NB4 (cell line): ENCODE results near the gene DNM1L.
"Not testable (repeated sequence)": the region's sequence is repeated elsewhere in the genome, so short reads cannot be mapped to it uniquely, and the experiment has no call there.

Experiments
- DNase-seq: peaks from one replicate; pipeline ENCODE4 v3.0.0; 2010; ENCODE audit warnings: low read depth
- H3K4me3 ChIP-seq: one replicate; pipeline ENCODE4 v1.5.1; 2011; ENCODE audit warnings: mild to moderate bottlenecking, low read depth, low read length, moderate library complexity
- CTCF ChIP-seq: IDR thresholded peaks from one replicate; pipeline ENCODE4 v1.5.1; 2012; ENCODE audit warnings: low read depth, low read length
- MYC ChIP-seq: IDR thresholded peaks from 2 replicates; pipeline ENCODE4 v1.6.1; 2011; ENCODE audit warnings: low read depth, low read length
- POLR2A ChIP-seq: IDR thresholded peaks from 2 replicates; pipeline ENCODE4 v1.6.1; 2011; ENCODE audit warnings: mild to moderate bottlenecking; ENCODE audit not compliant: insufficient read length; ENCODE audit errors: extremely low read depth
- TF ChIP-seq, protein P1 (sequence below): IDR thresholded peaks from 2 replicates; pipeline ENCODE4 v1.6.1; 2011; ENCODE audit warnings: low read depth, low read length

The DNM1L gene

GRCh38 chr12:32698285-32698684, 19.2 kb downstream of the DNM1L start:
- no peak for DNase-seq
- no peak for TF ChIP-seq MYC
- no peak for TF ChIP-seq CTCF
- TF ChIP-seq POLR2A = no peak
- TF ChIP-seq, protein P1, sequence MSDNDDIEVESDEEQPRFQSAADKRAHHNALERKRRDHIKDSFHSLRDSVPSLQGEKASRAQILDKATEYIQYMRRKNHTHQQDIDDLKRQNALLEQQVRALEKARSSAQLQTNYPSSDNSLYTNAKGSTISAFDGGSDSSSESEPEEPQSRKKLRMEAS = no peak
- H3K4me3 ChIP-seq = no peak overlapping the region

- H3K4me3 ChIP-seq, DNase-seq: not testable (repeated sequence)
These were observed 20.3 kb downstream of the DNM1L start for GRCh38 chr12:32699437-32699836.

- no peak for DNase-seq
- TF ChIP-seq, protein P1 = no peak
- no peak for TF ChIP-seq CTCF
- TF ChIP-seq MYC = no peak
- TF ChIP-seq POLR2A = no peak
These were observed 23.4 kb downstream of the DNM1L start for GRCh38 chr12:32702473-32702872.

GRCh38 chr12:32702946-32703345, 23.8 kb downstream of the DNM1L start:
- no peak overlapping the region for H3K4me3 ChIP-seq
- no peak for DNase-seq

More at GRCh38 chr12:32702473-32702872, 23.4 kb downstream of the DNM1L start:
- no peak overlapping the region for H3K4me3 ChIP-seq

GRCh38 chr12:32705783-32706182, 26.7 kb downstream of the DNM1L start:
- TF ChIP-seq CTCF (no peak), MYC (no peak), POLR2A (no peak)
- TF ChIP-seq, protein P1 = no peak
- no peak overlapping the region for H3K4me3 ChIP-seq
- DNase-seq = no peak

More at GRCh38 chr12:32702946-32703345, 23.8 kb downstream of the DNM1L start:
- TF ChIP-seq CTCF (no peak), MYC (no peak), POLR2A (no peak)
- TF ChIP-seq, protein P1 = no peak

DNA sequence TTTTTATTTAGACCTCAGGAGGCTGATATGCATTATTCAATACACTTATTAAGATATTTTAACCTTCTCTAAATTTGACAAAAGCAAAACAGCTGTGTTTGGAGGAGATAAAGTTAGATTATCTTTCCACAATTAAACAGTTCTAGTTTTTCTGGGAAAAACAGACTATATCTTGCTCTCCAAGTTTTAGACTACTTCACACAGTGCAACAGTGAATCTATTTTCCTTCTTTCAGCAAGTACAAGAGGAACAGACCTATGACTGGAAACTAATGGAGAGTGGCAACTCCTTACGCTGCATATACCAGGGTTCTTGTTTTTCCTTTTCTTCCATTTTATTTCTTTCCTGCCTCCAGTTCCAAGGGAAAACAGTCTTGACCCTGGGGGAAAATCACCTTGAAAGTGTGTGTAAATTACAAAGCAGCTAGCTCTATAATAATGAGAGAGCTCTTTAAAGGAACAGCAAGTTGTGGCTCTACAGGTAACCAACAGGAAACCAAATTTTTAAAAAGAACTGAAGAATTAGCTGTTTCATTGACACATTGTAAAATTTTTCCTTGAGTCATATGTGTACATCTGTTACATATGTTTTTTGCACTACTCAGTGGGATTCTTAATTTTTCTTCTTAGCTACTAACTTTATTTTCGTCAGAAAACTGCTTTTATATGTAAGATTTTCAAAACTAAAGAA, 27.4 kb downstream of the DNM1L start:
- DNase-seq = no peak
- TF ChIP-seq, protein P1 = no peak
- no peak for TF ChIP-seq CTCF
- TF ChIP-seq MYC = no peak
- TF ChIP-seq POLR2A = no peak
- H3K4me3 ChIP-seq = no peak overlapping the region
